ENCODE data around the gene SHPK.
"Not testable (repeated sequence)": the region's sequence is repeated elsewhere in the genome, so short reads cannot be mapped to it uniquely, and the experiment has no call there.

SHPK gene

GRCh38 chr17:3589784-3590183, 46.3 kb downstream of the SHPK start:
- no peak for DNase-seq (ENCODE audit: low spot score)
- in situ Hi-C loops (cut with MboI; ENCODE audit: low pct_unique_long_range_greater_than_20kb, low sequenced_read_pairs, unreplicated experiment) = loop anchor here (25.0 kb wide), 1 partner anchor 102 kb away; the partner anchor contains the start of gene ASPA
- TF ChIP-seq, protein P1, sequence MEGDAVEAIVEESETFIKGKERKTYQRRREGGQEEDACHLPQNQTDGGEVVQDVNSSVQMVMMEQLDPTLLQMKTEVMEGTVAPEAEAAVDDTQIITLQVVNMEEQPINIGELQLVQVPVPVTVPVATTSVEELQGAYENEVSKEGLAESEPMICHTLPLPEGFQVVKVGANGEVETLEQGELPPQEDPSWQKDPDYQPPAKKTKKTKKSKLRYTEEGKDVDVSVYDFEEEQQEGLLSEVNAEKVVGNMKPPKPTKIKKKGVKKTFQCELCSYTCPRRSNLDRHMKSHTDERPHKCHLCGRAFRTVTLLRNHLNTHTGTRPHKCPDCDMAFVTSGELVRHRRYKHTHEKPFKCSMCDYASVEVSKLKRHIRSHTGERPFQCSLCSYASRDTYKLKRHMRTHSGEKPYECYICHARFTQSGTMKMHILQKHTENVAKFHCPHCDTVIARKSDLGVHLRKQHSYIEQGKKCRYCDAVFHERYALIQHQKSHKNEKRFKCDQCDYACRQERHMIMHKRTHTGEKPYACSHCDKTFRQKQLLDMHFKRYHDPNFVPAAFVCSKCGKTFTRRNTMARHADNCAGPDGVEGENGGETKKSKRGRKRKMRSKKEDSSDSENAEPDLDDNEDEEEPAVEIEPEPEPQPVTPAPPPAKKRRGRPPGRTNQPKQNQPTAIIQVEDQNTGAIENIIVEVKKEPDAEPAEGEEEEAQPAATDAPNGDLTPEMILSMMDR (IDR thresholded peaks at IDR 0.05; ENCODE audit: extremely low read depth, insufficient read depth, missing control alignments) = no peak

- in situ Hi-C loops (cut with MboI; ENCODE audit: low pct_unique_long_range_greater_than_20kb, low sequenced_read_pairs, unreplicated experiment) = loop anchor here (25.0 kb wide), 1 partner anchor 99 kb away; the partner anchor contains the start of gene ASPA
- DNase-seq (ENCODE audit: low spot score) = no peak
- TF ChIP-seq, protein P1 (IDR thresholded peaks at IDR 0.05; ENCODE audit: extremely low read depth, insufficient read depth, missing control alignments) = no peak
Observed at GRCh38 chr17:3585826-3586225, 50.2 kb downstream of the SHPK start.

- no peak for DNase-seq (ENCODE audit: low spot score)
- in situ Hi-C loops (cut with MboI; ENCODE audit: low pct_unique_long_range_greater_than_20kb, low sequenced_read_pairs, unreplicated experiment) = loop anchor here (25.0 kb wide), 1 partner anchor 96 kb away; the partner anchor contains the start of gene ASPA
- TF ChIP-seq, protein P1 (IDR thresholded peaks at IDR 0.05; ENCODE audit: extremely low read depth, insufficient read depth, missing control alignments) = no peak
Observed at GRCh38 chr17:3583456-3583855, 52.6 kb downstream of the SHPK start.

GRCh38 chr17:3582915-3583314, 53.1 kb downstream of the SHPK start:
- DNase-seq (ENCODE audit: low spot score) = no peak
- TF ChIP-seq, protein P1 (IDR thresholded peaks at IDR 0.05; ENCODE audit: extremely low read depth, insufficient read depth, missing control alignments) = no peak
- in situ Hi-C loops (cut with MboI; ENCODE audit: low pct_unique_long_range_greater_than_20kb, low sequenced_read_pairs, unreplicated experiment) = loop anchor here (25.0 kb wide), 1 partner anchor 96 kb away; the partner anchor contains the start of gene ASPA

DNA sequence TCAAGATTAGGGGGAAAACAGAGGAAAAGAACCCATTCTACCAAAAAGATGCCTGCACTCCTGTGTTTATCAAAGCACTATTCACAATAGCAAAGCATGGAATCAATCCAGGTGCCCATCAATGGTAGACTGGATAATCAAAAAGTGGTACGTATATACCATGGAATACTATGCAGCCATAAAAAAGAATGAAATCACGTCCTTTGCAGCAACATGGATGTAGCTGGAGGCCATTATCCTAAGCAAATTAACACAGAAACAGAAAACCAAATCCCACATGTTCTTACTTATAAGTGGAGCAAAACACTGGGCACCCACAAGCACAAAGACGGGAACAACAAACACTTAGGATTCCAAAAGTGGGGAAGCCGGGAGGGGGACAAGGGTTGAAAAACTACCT, 57.4 kb downstream of the SHPK start:
- not testable (repeated sequence) for DNase-seq (ENCODE audit: low spot score)
- in situ Hi-C loops (cut with MboI; ENCODE audit: low pct_unique_long_range_greater_than_20kb, low sequenced_read_pairs, unreplicated experiment) = loop anchor here (25.0 kb wide), 1 partner anchor 91 kb away; the partner anchor contains the start of gene ASPA

DNA sequence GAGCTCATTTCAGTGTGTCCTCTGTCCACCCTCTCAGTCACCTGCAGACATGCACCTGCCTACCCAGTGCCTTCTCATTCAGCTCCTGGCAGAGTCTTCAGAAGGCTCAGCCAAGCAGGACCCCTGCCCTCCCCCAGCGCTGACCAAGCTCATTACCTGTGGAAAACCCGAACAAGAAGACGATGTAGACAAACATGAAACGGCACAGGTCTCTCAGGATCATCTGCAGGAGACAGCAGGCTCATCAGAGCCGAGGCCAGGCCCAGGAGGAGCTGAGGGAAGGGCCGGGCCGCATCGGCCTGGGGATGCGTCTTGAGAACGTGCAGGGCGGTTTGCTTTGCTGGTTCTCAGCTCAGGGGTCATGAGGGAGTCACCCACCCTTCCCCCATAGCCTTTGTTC, 59.1 kb downstream of the SHPK start:
- no peak for DNase-seq (ENCODE audit: low spot score)
- TF ChIP-seq, protein P1 (IDR thresholded peaks at IDR 0.05; ENCODE audit: extremely low read depth, insufficient read depth, missing control alignments) = no peak
- in situ Hi-C loops (cut with MboI; ENCODE audit: low pct_unique_long_range_greater_than_20kb, low sequenced_read_pairs, unreplicated experiment) = loop anchor here (25.0 kb wide), 1 partner anchor 90 kb away; the partner anchor contains the start of gene ASPA

DNA sequence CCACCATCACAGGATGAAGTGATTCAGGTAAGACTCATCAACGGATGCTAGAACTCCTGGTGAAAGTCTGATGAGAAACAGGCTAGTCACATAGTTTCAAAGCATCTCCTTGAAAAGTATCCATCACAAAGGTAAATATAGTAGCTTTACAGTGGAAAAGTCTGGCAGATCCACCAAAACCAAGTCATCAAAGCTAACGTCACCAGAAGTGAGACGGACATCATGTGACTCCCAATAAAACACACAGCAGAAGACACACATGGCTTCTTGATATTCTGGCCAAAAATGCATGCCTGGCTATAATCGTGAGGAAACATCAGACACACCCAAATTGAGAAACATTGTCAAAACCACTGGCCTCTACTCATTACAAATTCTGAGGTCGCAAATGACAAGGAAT, 60.5 kb downstream of the SHPK start:
- in situ Hi-C loops (cut with MboI; ENCODE audit: low pct_unique_long_range_greater_than_20kb, low sequenced_read_pairs, unreplicated experiment) = loop anchor here (25.0 kb wide), 1 partner anchor 88 kb away; the partner anchor contains the start of gene ASPA
- DNase-seq (ENCODE audit: low spot score) = no peak
- TF ChIP-seq, protein P1 (IDR thresholded peaks at IDR 0.05; ENCODE audit: extremely low read depth, insufficient read depth, missing control alignments) = no peak
